SIG-M5 treated with dmso at 0.1 percent for 504 hours (cell line): Measurements from ENCODE around the gene NDUFB5.
A peak's percentile ranks its signal among the peaks of the same experiment; 100 is the strongest.
"Not testable (repeated sequence)": the region's sequence is repeated elsewhere in the genome, so short reads cannot be mapped to it uniquely, and the experiment has no call there.

Experiments used
- DNase-seq: peaks from one replicate; lab custom pipeline; 2025; ENCODE audit not compliant: unreplicated experiment; lab: John Stamatoyannopoulos, UW

Gene NDUFB5

DNA sequence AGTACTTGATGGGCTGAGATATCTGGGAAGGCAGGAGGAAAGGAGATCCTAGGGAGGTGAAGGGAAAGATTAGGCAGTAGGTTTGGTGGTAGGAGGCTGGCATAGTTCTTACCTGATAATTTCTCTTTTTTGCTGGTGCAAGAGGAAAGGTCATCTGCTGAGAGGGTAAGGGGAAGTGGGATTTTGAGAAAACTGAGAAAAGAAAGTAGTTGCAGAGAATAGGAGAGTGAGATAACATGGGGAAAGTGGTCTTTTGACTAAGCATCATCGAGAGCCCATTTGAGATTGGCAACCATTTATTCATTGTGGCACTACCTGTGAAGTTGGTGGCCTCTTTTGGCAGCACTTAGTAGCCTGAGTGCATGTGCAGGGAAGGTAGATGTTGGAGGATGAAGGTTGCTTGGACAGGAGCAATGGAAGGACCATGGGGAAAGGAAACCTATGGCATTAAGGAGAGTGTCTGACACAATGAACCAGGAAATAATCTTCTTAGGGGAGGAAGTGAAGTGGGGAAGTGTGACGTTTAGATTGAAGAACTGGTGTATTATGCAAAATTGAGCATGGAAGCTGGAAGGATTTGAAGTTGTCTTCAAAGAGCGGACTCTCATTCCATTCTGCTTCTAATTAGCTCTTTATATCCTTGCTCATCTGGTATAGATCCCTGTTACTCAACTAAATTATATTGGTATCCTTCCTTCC, 26.3 kb downstream of the NDUFB5 start:
- DNase-seq, result no peak

DNA sequence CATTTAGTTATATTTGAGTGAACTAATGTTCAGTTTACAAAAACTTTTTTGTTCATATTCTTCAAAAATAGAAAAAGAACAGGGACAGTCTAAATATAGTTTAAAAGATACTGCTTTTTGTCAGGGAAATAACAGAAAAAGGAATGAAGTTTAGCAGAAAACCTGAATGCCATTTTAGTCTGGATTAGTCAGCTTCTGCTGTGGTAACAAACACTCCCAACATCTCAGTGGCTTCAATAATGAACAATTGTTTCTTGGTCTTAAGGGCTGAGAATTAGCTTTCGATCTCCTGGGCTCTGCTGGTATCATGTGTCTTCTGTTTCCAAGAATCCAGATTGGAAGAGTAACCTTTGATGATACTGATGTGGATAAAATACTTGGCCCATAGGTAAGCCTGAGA, 35.9 kb downstream of the NDUFB5 start:
- DNase-seq, result no peak

DNA sequence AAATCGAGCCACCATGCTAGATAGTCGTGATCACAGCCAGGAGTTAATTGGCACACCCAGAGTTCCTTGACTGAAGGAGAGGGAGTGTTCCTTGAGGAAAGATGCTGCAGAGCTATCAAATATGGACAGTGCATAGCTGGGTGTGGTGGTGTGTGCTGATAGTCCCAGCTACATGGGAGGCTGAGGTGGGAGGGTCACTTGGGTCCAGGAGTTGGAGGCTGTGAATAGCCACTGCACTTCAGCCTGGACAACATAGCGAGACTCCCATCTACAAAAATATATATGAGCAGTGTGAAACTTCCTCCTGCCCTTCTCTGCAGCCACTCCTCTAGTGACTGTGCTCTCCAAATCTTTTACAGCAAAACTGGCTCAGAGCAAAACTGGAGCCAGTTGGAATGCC, 38.3 kb downstream of the NDUFB5 start:
- no peak for DNase-seq

DNA sequence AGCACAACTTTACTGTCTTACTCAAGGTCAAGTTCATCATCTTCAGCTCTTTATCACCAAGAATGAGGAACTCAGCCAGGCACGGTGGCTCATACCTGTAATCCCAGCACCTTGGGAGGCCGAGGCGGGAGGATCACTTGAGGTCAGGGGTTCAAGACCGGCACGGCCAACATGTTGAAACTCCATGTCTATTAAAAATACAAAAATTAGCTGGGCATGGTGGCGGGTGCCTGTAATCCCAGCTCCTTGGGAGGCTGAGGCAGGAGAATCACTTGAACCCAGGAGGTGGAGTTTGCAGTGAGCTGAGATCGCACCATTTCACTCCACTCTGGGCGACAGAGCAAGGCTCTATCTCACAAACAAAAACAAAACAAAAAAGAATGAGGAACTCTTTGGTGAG, 39.2 kb downstream of the NDUFB5 start:
- DNase-seq, result not testable (repeated sequence)

DNA sequence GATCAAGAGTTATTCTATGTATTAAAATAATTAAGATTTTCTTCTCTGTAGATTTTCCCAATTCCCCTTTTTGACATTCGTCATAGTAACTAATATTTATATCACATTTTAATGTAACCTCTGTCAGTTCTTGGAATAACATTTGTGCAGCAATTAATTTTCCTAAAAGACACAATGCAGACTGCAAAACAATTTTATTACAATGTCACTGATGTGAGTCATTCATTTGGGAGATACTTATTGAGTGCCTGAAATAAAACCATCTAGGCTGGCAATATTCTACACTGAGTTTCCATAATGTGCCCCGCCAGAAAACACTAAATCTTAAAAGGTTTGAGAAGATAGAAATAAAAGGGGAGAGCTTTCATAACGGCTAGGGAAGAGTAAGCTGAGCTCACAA, 41.6 kb downstream of the NDUFB5 start:
- DNase-seq, result no peak

DNA sequence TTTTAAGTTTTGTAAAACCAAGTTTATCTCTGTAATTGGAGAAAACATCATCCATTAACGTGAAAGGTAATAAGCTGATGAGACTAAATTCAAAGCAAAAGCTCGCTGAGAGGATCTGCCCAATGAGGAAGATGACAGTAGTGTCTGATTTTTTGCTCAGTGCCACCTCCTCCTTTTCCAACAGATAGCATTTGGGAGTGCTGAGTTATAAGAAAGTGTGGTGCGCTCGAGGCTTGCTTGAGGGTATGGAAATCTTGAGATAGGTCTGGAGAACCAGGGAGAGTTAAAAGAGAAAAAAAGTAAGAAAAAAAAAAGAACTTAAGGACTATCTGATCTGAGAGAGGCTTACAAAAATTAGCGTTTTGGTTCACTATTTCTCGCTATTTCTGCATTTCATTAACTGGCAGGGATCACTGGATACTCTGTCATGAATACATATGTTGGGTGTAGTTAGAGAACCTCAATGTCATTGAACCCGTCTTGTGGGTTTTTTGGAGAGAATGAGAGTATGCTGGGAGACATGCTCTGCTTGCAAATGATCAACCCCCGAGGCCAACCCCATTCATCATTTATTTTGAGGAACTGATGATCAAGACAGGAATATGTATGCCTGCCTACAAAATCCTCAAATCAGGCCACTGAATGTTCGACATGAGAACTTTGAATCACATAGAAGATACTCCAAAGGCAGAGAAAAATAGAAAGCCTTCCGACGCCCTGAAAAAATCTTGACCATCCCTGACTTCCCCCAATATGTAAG, 47.3 kb downstream of the NDUFB5 start:
- DNase-seq, result no peak

DNA sequence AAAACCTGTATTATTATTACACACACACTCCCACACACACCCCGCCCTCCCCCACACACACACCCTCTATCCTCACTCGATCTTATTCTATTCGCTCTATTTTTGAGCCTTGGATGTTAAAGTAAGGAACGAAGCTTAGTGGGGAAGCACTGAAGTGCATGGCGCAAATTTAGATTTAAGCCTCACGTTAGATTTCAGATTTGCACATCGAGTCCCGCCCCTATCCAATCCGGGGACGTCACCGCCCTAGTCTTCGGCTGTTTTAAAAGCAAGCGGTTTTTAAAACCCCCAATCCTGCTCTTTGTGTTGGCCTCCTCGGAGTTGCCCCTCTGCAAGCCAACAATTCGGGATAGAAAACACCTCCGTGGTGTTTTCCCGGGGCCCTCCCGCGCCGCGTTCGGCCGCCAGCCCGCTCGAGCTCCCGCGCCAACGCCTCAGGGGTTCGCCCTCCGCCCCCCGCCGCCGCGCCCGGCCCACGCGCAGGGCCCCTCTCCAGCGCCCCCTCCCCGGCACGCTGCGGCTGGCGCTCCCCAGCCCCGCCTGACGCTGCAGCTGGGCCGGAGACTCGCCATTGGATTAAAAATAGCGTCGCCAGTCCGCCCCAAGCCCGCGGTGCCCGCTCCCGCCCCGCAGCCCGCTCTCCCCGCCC, 48.0 kb downstream of the NDUFB5 start, which contains the start of gene USP13:
Gene USP13, plus strand, starts transcription at position 594 of the 649 bp plus-strand sequence. CDS start 186 bp downstream, outside the sequence.
- peak; percentile 82 for DNase-seq

DNA sequence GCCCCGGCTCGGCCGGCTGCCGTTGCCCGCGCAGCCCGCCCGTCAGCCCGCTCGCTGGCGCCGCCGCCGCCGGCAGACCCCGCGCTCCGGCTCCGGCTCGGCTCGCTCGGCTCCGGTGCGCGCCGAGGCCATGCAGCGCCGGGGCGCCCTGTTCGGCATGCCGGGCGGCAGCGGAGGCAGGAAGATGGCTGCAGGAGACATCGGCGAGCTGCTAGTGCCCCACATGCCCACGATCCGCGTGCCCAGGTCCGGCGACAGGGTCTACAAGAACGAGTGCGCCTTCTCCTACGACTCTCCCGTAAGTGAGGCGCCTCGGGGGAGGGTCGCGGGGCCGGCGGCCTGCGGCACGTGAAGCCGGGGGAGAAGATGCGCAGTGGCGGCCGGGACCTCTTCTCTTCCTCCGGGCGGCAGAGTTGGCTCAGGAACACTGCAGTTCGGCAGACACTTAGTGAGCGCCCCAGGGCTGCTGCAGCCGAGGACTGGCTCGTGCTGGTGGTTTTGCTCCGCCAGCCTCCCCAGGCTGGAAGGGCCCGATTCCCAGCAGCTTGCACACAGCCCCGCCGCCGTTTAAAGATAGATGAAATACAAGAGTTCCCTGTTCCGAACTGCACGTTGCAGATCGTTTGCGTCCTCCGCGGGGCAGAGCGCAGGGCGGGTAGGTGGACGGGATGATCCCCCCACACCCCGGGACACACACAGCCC, 48.7 kb downstream of the NDUFB5 start:
- peak; percentile 76 for DNase-seq

DNA sequence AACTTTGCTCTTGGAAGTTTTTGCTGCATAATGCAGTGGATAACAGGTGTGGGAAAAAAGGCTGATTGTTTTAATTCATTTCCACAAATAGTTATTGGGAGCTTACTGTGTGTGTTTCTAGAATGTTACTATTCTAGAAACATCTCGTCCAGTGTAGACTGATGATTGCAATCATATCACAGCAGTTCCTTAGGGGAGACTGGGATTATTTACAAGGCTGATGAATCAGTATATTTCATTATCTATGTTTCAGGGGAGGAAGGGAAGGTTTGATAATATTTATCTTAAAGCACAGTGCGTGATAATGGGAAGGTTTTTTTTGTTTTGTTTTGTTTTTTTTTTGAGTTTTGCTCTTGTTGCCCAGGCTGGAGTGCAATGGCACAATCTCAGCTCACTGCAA, 50.6 kb downstream of the NDUFB5 start:
- no peak for DNase-seq

DNA sequence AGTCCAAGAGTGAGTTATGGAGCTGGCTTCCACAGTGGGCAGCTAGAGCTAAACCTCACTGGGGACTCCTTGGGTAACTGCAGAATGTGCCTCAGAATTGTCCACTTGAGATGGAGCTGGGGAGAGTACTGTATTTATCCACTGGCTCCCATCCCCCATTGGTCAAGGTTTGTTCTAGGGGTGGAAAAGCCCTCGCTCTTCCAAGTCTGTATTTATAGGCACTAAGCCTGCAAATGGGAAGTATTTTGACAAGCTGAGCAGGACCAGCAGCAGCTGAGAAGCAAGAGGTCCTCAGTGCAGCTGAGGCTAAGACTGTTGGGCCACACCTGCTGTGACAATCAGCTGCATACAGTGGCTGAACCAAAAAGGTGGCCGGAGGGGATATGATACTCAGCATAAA, 54.0 kb downstream of the NDUFB5 start:
- no peak for DNase-seq

DNA sequence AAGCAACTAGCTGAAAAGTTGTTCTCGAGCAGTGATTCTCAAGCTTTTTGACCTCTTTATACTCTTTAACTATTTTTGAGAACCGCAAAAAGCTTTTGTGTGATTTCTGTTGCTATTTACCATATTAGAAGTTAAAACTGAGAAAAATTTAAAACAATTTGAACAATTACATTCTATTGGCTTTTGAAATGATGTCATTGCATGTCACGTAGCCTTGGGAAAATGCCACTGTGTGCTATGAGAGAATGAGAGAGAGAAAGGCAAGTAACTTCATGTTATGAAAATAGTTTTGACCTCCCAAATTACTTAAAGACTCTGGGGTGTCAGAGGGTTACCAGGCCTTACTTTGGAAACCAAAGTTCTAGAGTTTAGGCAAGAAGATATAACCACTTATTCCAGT, 56.3 kb downstream of the NDUFB5 start:
- no peak for DNase-seq

DNA sequence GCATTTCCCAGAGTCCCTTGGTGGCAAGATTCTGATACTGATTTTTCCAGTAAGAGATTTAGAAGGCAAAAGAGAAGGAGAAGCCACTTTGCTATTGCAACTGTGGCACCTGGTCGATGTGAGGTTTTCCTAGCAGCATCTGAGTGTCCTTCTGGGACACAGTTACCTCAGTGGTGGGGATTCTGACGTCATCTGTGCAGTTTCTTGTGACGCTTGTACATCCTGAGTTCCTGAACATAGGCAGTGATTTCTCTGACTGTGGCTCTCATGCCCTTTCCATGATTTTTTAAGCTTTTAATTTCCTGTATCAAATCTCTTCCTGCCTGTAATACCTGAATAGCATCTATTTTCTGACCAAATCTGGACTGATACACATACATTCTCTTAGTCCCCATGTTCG, 57.2 kb downstream of the NDUFB5 start:
- DNase-seq, result no peak

DNA sequence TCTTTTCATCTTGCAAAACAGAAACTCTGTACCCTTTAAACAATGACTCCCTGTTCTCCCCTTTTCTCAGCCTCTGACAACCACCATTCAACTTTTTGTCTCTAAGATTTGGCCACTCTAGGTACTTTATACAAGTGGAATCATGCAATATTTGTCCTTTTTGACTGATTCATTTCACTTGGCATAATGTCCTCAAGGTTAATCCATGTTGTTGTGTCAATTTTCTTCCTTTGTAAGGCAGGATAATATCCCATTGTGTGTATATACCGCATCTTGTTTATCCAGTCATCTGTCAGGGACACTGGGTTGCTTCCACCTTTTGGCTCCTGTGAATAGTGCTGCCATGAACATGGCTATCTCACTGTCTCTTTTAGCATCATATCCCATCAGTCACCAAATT, 58.5 kb downstream of the NDUFB5 start:
- no peak for DNase-seq

DNA sequence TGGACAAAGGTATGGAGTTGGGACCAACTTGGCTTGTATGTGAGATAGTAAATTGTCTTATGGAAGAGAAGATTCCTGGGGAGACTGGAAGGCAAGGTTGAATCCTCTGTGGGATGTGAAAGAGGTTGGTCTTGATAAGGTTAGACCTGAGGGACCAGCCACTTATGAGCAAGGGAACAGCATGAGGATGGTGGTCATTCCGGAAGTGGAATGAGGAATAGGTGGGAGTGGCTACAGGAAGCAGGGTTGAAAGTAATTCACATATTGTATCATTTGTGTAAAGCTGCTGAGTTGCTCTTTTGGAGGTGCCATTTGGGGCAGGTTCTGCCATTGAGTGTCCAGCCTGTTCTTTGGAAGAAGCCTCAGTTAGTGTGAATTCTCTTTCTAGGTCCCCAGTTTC, 61.4 kb downstream of the NDUFB5 start:
- DNase-seq, result no peak

DNA sequence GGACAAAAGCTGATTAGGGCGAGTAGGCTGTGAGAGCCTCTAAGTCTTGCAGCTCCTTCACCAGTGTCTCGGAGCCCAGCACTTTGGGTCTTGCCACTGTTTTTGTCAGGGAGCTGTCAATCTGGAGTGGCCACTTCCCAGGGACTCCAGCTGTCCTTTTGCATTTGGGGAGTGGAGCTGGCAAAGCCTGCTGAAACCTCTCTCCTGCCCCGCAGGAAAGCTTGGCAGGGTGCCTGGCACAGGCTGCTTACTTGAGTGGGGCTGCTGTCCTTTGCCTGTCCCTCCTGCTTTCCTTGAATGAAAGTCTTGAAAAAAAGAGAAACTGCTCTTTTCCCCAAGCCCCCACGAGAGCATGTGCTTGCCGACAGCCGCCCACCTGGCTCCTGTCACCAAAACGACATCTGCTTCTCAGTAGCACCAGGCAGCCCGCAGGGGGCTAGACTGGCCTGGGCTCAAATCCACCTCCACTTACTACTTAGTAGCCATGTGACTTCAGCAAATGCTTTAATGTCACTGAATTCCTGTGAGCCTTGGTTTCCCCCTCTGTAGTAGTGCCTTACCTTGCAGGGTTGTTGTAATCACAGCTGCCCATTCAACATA, 61.9 kb downstream of the NDUFB5 start:
- no peak for DNase-seq

DNA sequence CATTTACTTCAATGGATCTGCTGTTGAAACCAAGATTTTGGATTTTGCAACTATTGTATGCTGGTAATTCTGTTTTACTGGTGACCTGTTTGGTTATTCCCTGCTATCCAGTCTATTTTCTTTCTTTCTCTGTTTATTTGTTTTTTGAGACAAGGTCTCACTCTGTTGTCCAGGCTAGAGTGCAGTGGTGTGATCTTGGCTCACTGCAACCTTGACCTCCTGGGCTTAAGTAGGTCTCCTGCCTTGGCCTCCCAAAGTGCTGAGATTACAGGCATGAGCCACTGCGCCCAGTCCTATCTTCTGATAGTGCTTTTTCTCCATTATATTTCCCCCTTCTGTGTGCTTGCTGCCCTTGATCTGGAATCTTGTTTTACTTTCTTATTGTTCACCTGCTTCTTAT, 63.8 kb downstream of the NDUFB5 start:
- no peak for DNase-seq

DNA sequence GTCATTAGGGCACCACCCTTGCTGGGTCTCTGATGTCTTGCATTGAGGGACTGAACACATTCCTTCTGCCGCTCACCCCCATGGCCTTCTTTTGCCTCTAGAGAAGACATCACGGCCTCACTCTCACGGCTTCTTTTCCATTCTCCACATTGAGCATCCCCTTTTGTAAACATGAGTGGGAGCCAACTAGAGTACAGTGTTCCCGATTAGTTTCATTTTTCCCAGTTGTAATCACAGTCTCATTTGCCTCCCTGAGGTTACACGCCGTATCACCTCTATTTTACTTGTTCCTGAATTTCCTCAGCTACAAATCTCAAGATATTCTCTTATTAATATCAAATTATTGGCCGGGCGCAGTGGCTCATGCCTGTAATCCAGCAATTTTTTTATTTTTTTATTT, 65.7 kb downstream of the NDUFB5 start:
- no peak for DNase-seq

DNA sequence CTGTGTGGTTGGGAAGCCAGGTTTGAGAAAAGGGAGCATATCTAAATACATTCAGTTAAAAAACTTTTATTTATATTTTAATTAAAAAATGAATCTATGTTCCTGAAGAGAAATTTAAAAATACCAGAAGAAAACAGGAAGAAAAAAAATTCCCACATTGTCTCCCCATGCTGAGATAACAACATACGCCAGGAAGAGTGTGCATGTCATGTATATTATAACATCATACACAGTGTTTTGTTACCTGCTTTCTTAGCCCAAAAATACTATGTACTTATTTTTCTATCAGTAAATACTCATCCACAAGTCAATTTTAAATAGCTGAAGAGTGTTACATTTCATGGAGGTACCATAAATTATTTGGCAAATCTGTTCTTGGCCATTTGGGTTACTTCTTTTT, 66.7 kb downstream of the NDUFB5 start:
- DNase-seq, result no peak

DNA sequence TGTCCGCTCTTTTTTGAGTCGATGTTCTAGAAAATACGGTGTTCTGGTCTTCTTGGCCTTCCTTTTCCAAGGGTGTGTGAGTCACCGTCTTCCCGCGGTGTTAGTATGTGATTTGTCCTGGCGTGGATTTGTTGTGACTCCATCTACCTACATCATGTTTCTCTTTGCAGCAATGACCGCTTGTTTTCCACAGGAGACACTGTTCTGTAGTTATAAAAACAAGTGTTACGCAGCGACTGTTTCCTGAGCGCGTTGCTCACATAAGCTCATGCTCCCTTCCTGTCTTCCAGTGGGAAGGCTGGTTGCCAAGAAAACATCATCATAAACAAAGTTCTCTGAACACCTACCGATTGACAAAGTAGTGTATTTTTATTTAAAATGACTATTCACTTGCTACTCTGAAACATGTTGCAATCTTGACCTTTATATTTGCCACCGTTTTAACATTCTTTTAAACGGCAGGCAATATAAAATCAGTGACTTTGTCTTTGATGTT, 67.2 kb downstream of the NDUFB5 start:
- no peak for DNase-seq

DNA sequence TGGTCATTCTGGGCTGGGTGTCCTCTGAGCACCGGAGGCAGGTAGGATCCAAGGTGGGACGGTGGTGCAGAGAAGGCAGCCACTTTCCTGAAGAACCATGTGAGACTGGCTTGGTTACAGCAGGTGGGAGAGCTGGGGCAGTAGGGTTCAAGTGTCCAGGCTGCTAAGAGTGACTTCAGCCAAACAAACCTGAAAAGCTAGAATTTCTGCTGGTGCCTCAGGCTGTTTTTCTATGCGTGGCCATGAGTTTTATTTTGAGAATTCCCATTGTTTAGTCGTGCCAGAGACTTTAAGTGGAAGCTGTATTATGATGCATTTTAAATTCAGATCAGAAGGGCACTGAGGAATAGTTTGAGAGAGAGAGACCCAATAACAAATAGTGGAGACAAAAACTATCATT, 68.3 kb downstream of the NDUFB5 start:
- DNase-seq, result peak; percentile 32

DNA sequence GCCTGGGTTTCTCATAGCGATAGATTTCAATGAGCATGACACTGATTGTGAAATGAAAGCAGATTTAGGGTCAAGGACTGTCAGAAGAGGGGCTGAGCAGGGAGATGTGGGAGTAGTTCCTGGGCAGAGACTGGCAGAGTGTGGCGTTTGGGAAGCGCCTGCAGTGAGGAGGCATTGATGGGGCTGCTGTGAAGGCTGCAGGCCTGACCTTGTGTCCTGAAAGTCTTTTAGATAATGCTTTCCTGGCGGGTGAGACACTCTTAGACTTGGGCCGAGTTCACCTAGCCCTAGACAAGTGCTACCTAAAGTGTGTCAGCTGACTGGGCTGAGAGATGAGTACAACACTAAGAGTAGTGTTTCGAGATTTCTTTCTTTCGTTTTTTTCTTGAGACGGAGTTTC, 68.9 kb downstream of the NDUFB5 start:
- DNase-seq, result no peak
